Sigmoid colon (tissue), 3 donors: ENCODE results near the gene ARHGAP25.

Source experiments
- CTCF ChIP-seq, 4 experiments: fragments of 450-650 bp in 3 of 4; fragments of 200-600 bp in 1 of 4; IDR thresholded peaks; one replicate each; pipeline ENCODE4 v1.5.1; 2016 to 2019; ENCODE audit warnings: antibody characterized with exemption in 4 of 4, mild to moderate bottlenecking in 3 of 4, moderate library complexity in 2 of 4
- POLR2A ChIP-seq, 2 donors: fragments of 450-650 bp; IDR thresholded peaks; one replicate each; pipeline ENCODE4 v1.6.1; 2016; ENCODE audit warnings: antibody characterized with exemption in 2 of 2, mild to moderate bottlenecking in 2 of 2, moderate library complexity in 2 of 2

- TF ChIP-seq CTCF (IDR thresholded peaks at IDR 0.05): no peak
- TF ChIP-seq POLR2A (IDR thresholded peaks at IDR 0.05): no peak
These were observed 14.0 kb downstream of the ARHGAP25 start for GRCh38 chr2:68748568-68748967.
